Measurements from ENCODE around the gene AGPAT4.

AGPAT4 gene

GRCh38 chr6:161302949-161303348 is 29.1 kb upstream of the AGPAT4 start:
- DNase-seq (ENCODE audit: low read depth in 1 of 2, low spot score in 1 of 2) = no peak
- in situ Hi-C loops (cut with HindIII; ENCODE audit: low pct_unique_long_range_greater_than_20kb, low sequenced_read_pairs) = no loop called here
- no peak for TF ChIP-seq JUND (IDR thresholded peaks at IDR 0.05; ENCODE audit: low read depth)

- in situ Hi-C loops (cut with HindIII; ENCODE audit: low pct_unique_long_range_greater_than_20kb, low sequenced_read_pairs) = no loop called here
- DNase-seq (ENCODE audit: low read depth in 1 of 2, low spot score in 1 of 2) = no peak
- TF ChIP-seq JUND (IDR thresholded peaks at IDR 0.05; ENCODE audit: low read depth) = no peak
Observed at GRCh38 chr6:161301338-161301737, 27.5 kb upstream of the AGPAT4 start.

- no peak for DNase-seq (ENCODE audit: low read depth in 1 of 2, low spot score in 1 of 2)
- TF ChIP-seq JUND (IDR thresholded peaks at IDR 0.05; ENCODE audit: low read depth) = no peak
- in situ Hi-C loops (cut with HindIII; ENCODE audit: low pct_unique_long_range_greater_than_20kb, low sequenced_read_pairs) = no loop called here
Observed at GRCh38 chr6:161300823-161301222, 27.0 kb upstream of the AGPAT4 start.

- in situ Hi-C loops (cut with HindIII; ENCODE audit: low pct_unique_long_range_greater_than_20kb, low sequenced_read_pairs) = no loop called here
- no peak for DNase-seq (ENCODE audit: low read depth in 1 of 2, low spot score in 1 of 2)
- TF ChIP-seq JUND (IDR thresholded peaks at IDR 0.05; ENCODE audit: low read depth) = no peak
Observed at GRCh38 chr6:161299726-161300125, 25.9 kb upstream of the AGPAT4 start.

GRCh38 chr6:161295784-161296183 is 21.9 kb upstream of the AGPAT4 start:
- in situ Hi-C loops (cut with HindIII; ENCODE audit: low pct_unique_long_range_greater_than_20kb, low sequenced_read_pairs) = no loop called here
- no peak for TF ChIP-seq JUND (IDR thresholded peaks at IDR 0.05; ENCODE audit: low read depth)
- DNase-seq (ENCODE audit: low read depth in 1 of 2, low spot score in 1 of 2) = no peak

GRCh38 chr6:161292650-161293281 is 18.9 kb upstream of the AGPAT4 start:
- no peak for TF ChIP-seq JUND (IDR thresholded peaks at IDR 0.05; ENCODE audit: low read depth)
- in situ Hi-C loops (cut with HindIII; ENCODE audit: low pct_unique_long_range_greater_than_20kb, low sequenced_read_pairs) = no loop called here
- no peak for DNase-seq (ENCODE audit: low read depth in 1 of 2, low spot score in 1 of 2)

- in situ Hi-C loops (cut with HindIII; ENCODE audit: low pct_unique_long_range_greater_than_20kb, low sequenced_read_pairs) = no loop called here
- DNase-seq (ENCODE audit: low read depth in 1 of 2, low spot score in 1 of 2) = no peak
- no peak for TF ChIP-seq JUND (IDR thresholded peaks at IDR 0.05; ENCODE audit: low read depth)
Observed at GRCh38 chr6:161292145-161292544, 18.3 kb upstream of the AGPAT4 start.

- no peak for TF ChIP-seq JUND (IDR thresholded peaks at IDR 0.05; ENCODE audit: low read depth)
- no peak for DNase-seq (ENCODE audit: low read depth in 1 of 2, low spot score in 1 of 2)
- in situ Hi-C loops (cut with HindIII; ENCODE audit: low pct_unique_long_range_greater_than_20kb, low sequenced_read_pairs) = no loop called here
Observed at GRCh38 chr6:161290751-161291150, 16.9 kb upstream of the AGPAT4 start.

GRCh38 chr6:161284653-161285052 is 10.8 kb upstream of the AGPAT4 start:
- no peak for DNase-seq (ENCODE audit: low read depth in 1 of 2, low spot score in 1 of 2)
- no peak for TF ChIP-seq JUND (IDR thresholded peaks at IDR 0.05; ENCODE audit: low read depth)
- in situ Hi-C loops (cut with HindIII; ENCODE audit: low pct_unique_long_range_greater_than_20kb, low sequenced_read_pairs) = no loop called here

GRCh38 chr6:161281092-161281491 is 7.2 kb upstream of the AGPAT4 start:
- no peak for TF ChIP-seq JUND (IDR thresholded peaks at IDR 0.05; ENCODE audit: low read depth)
- DNase-seq (ENCODE audit: low read depth in 1 of 2, low spot score in 1 of 2) = no peak
- in situ Hi-C loops (cut with HindIII; ENCODE audit: low pct_unique_long_range_greater_than_20kb, low sequenced_read_pairs) = no loop called here

GRCh38 chr6:161279677-161280415 is 6.0 kb upstream of the AGPAT4 start:
- in situ Hi-C loops (cut with HindIII; ENCODE audit: low pct_unique_long_range_greater_than_20kb, low sequenced_read_pairs) = no loop called here
- TF ChIP-seq JUND (IDR thresholded peaks at IDR 0.05; ENCODE audit: low read depth) = no peak
- no peak for DNase-seq (ENCODE audit: low read depth in 1 of 2, low spot score in 1 of 2)

- in situ Hi-C loops (cut with HindIII; ENCODE audit: low pct_unique_long_range_greater_than_20kb, low sequenced_read_pairs) = no loop called here
Observed at GRCh38 chr6:161276605-161277155, 2.8 kb upstream of the AGPAT4 start.

GRCh38 chr6:161274898-161275297 is 1.0 kb upstream of the AGPAT4 start:
- DNase-seq (ENCODE audit: low read depth in 1 of 2, low spot score in 1 of 2) = no peak
- in situ Hi-C loops (cut with HindIII; ENCODE audit: low pct_unique_long_range_greater_than_20kb, low sequenced_read_pairs) = no loop called here
- no peak for TF ChIP-seq JUND (IDR thresholded peaks at IDR 0.05; ENCODE audit: low read depth)

More at GRCh38 chr6:161276605-161277155, 2.8 kb upstream of the AGPAT4 start:
- no peak for TF ChIP-seq JUND (IDR thresholded peaks at IDR 0.05; ENCODE audit: low read depth)
- DNase-seq (ENCODE audit: low read depth in 1 of 2, low spot score in 1 of 2) = no peak
